ELR (cell line): ENCODE results near the gene GDF7.

ENCODE experiments used
- DNase-seq: peaks from one replicate; pipeline ENCODE4 v3.0.0-alpha.2; 2015; ENCODE audit warnings: low read depth

GDF7 gene

GRCh38 chr2:20629181-20629580, 37.8 kb upstream of the GDF7 start:
- no peak for DNase-seq

- DNase-seq: no peak
Observed at GRCh38 chr2:20629581-20630171, 37.3 kb upstream of the GDF7 start.

GRCh38 chr2:20630967-20631366, 36.0 kb upstream of the GDF7 start:
- no peak for DNase-seq

GRCh38 chr2:20631617-20632307, 35.2 kb upstream of the GDF7 start:
- DNase-seq: no peak

GRCh38 chr2:20632446-20632990, 34.4 kb upstream of the GDF7 start:
- no peak for DNase-seq

GRCh38 chr2:20633001-20633400, 33.9 kb upstream of the GDF7 start:
- DNase-seq: no peak

- no peak for DNase-seq
Observed at GRCh38 chr2:20633794-20634506, 33.0 kb upstream of the GDF7 start.

- peak; percentile 59 for DNase-seq
Observed at GRCh38 chr2:20634507-20635112, 32.3 kb upstream of the GDF7 start.

- DNase-seq: no peak
Observed at GRCh38 chr2:20635113-20635510, 31.8 kb upstream of the GDF7 start.

GRCh38 chr2:20635675-20636584, 31.0 kb upstream of the GDF7 start:
- DNase-seq: peak; percentile 72

GRCh38 chr2:20637147-20637546, 29.8 kb upstream of the GDF7 start:
- DNase-seq: no peak

GRCh38 chr2:20638014-20638413, 28.9 kb upstream of the GDF7 start:
- no peak for DNase-seq

- no peak for DNase-seq
Observed at GRCh38 chr2:20638646-20639430, 28.1 kb upstream of the GDF7 start.

GRCh38 chr2:20640411-20641122, 26.4 kb upstream of the GDF7 start:
- no peak for DNase-seq

- peak; percentile 71 for DNase-seq
Observed at GRCh38 chr2:20641123-20641985, 25.6 kb upstream of the GDF7 start.

GRCh38 chr2:20642055-20642971, 24.6 kb upstream of the GDF7 start:
- DNase-seq: peak; percentile 74

- DNase-seq: no peak
Observed at GRCh38 chr2:20643060-20643459, 23.9 kb upstream of the GDF7 start.

- no peak for DNase-seq
Observed at GRCh38 chr2:20643826-20644225, 23.1 kb upstream of the GDF7 start.
